NT2/D1 (cell line): Measurements from ENCODE around the gene PARPBP.
"Not testable (repeated sequence)": the region's sequence is repeated elsewhere in the genome, so short reads cannot be mapped to it uniquely, and the experiment has no call there.

ENCODE experiments used
- DNase-seq: peaks from one replicate; pipeline ENCODE4 v3.0.0-alpha.2; 2011; ENCODE audit warnings: low read depth, low spot score
- H3K27me3 ChIP-seq: 2 replicates; pipeline ENCODE4 v1.6.0; 2011; ENCODE audit warnings: mild to moderate bottlenecking; ENCODE audit not compliant: insufficient read length, insufficient read depth
- H3K36me3 ChIP-seq: 2 replicates; pipeline ENCODE4 v1.6.1; 2011; ENCODE audit warnings: mild to moderate bottlenecking, low read length, mixed read lengths; ENCODE audit not compliant: insufficient read depth, insufficient read length
- H3K4me1 ChIP-seq: 2 replicates; pipeline ENCODE4 v1.5.1; 2011; ENCODE audit not compliant: insufficient read depth, insufficient read length
- H3K4me3 ChIP-seq: 2 replicates; pipeline ENCODE4 v1.5.1; 2011; ENCODE audit warnings: low read depth; ENCODE audit not compliant: insufficient read length
- H3K9ac ChIP-seq: 2 replicates; pipeline ENCODE4 v1.6.0; 2011; ENCODE audit warnings: low read depth; ENCODE audit not compliant: insufficient read length
- H3K9me3 ChIP-seq: 2 replicates; pipeline ENCODE4 v1.5.1; 2011; ENCODE audit warnings: mild to moderate bottlenecking, low read length; ENCODE audit not compliant: insufficient read depth
- SUZ12 ChIP-seq: IDR thresholded peaks from 2 replicates; pipeline ENCODE4 v1.6.1; 2011; ENCODE audit not compliant: insufficient read length, insufficient read depth; ENCODE audit errors: extremely low read depth
- YY1 ChIP-seq: IDR thresholded peaks from 2 replicates; pipeline ENCODE4 v1.6.1; 2011; ENCODE audit not compliant: insufficient read length, insufficient read depth
- ZNF274 ChIP-seq: IDR thresholded peaks from 2 replicates; pipeline ENCODE4 v1.6.1; 2011; ENCODE audit warnings: mild to moderate bottlenecking, low read depth, low read length

Gene PARPBP, protein sequence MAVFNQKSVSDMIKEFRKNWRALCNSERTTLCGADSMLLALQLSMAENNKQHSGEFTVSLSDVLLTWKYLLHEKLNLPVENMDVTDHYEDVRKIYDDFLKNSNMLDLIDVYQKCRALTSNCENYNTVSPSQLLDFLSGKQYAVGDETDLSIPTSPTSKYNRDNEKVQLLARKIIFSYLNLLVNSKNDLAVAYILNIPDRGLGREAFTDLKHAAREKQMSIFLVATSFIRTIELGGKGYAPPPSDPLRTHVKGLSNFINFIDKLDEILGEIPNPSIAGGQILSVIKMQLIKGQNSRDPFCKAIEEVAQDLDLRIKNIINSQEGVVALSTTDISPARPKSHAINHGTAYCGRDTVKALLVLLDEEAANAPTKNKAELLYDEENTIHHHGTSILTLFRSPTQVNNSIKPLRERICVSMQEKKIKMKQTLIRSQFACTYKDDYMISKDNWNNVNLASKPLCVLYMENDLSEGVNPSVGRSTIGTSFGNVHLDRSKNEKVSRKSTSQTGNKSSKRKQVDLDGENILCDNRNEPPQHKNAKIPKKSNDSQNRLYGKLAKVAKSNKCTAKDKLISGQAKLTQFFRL

DNA sequence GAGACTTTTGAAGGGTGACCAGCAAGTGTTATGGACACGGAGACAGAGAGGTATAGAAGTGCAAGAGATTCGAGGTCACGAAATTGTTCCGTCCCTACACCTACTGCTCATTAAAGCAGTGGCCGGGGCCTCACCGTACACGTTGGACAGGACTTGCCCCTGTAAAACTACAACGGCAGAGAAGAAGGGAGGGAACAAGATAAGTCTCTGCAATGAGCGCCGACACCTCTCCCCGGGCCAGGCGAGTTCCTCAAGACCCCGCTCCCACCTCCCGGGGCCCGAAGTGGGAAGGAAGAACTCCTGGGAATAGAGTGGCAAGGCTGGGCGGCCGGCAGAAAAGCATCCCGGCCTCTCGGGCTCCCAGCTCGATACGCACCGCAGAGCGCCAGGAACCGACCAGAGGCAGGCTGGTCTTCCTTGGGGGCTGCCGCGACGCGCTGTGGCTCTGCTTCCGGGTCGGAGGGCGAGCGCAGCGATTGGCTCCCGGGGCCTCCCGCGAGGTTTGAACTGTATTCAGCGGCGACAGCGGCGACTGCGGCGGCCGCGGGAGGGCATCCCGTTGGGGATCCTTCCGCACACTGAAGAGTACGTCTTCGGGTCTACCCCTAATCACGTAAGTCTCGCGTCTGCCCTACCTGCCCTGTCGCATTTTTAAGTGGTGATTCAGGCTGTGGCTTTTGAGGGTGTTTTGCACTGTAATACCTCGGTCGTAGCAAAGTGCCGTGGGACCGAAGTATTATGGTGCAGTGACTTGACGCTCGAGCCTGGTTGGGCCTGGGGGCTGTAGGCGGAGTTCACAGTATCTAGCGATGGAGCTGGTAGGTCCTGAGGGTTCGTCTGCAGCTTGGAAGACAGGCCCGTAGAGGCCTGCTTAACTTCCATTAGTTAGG, at the start of gene PARPBP, which contains the start of gene NUP37:
TSS of gene PARPBP (plus strand) at position 510 of the 890 bp plus-strand sequence. CDS start 3,706 bp downstream, outside the sequence.
TSS of gene NUP37 (minus strand) at position 441 of the 890 bp plus-strand sequence. CDS start 1,596 bp downstream, outside the sequence.
- no peaks in the 10 kb centered on the region for H3K4me1 ChIP-seq
- peak; percentile 93 for DNase-seq
- no peaks in the 10 kb centered on the region for H3K9me3 ChIP-seq
- peaks cover 58% of the 10 kb centered on the region for H3K36me3 ChIP-seq
- no peaks in the 10 kb centered on the region for H3K27me3 ChIP-seq
- peak within 1 kb of the TSS; percentile 96 for H3K9ac ChIP-seq
- no peak for TF ChIP-seq SUZ12
- no peak for TF ChIP-seq YY1
- TF ChIP-seq ZNF274: no peak
- H3K4me3 ChIP-seq: peak within 1 kb of the TSS; percentile 92

DNA sequence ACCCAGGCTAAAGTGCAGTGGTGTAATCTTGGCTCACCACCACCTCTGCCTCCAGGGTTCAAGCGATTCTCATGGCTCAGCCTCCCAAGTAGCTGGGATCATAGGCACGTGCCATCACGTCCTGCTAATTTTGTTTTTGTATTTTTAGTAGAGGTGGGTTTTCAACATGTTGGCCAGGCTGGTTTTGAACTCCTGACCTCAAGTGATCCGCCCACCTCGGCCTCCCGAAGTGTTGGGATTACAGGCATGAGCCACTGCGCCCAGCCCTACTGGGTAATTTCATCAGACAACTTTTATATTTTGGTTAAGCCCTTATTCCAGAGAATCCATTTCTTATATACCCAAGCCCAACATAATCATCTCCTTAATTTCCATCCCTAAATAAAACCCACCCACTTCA, 47.9 kb upstream of the PARPBP start:
- H3K27me3 ChIP-seq, H3K9ac ChIP-seq, H3K4me1 ChIP-seq, H3K4me3 ChIP-seq, H3K9me3 ChIP-seq, DNase-seq: not testable (repeated sequence)
- peaks cover 29% of the 10 kb centered on the region for H3K36me3 ChIP-seq

DNA sequence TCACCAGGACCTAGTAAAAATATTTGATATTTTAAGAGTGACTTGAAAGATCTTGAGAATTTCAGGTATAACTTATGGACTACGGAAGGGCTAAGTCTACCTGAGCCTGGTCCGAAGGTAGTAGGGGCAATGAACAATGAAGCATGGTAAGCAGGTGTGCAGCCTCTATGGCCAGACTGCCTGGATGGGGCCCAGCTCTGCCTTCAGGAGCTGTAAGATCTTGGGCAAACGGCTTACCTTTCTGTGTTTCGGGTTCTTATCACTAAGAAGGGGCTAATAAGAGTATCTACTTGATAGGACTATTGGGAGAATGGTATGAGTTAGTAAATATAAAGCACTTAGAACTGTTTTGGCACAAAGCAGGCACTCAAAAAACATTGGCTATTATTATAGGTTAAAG, 39.1 kb upstream of the PARPBP start:
- TF ChIP-seq YY1 (no peak), ZNF274 (no peak), SUZ12 (no peak)
- Histone ChIP-seq H3K9ac (no peak overlapping the region), H3K9me3 (no peaks in the 10 kb centered on the region), H3K4me3 (no peak overlapping the region), H3K36me3 (peaks cover 78% of the 10 kb centered on the region), H3K27me3 (no peaks in the 10 kb centered on the region), H3K4me1 (no peaks in the 10 kb centered on the region)
- DNase-seq: no peak

DNA sequence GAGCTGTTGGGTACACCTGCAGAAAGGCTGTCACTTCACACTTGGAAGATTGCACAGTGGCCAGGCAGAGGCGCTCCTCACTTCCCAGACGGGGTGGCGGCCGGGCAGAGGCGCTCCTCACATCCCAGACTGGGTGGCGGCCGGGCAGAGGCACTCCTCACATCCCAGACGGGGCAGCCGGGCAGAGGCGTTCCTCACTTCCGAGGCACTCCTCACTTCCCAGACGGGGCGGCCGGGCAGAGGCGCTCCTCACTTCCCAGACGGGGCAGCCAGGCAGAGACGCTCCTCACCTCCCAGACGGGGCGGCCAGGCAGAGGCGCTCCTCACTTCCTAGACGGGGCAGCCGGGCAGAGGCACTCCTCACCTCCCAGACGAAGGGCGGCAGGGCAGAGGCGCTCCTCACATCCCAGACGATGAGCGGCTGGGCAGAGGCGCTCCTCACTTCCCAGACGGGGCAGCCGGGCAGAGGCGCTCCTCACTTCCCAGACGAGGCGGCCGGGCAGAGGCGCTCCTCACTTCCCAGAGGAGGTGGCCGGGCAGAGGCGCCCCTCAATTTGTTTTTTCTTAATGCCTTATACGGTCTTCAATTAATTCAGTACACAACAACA, 30.7 kb upstream of the PARPBP start:
- not testable (repeated sequence) for DNase-seq

DNA sequence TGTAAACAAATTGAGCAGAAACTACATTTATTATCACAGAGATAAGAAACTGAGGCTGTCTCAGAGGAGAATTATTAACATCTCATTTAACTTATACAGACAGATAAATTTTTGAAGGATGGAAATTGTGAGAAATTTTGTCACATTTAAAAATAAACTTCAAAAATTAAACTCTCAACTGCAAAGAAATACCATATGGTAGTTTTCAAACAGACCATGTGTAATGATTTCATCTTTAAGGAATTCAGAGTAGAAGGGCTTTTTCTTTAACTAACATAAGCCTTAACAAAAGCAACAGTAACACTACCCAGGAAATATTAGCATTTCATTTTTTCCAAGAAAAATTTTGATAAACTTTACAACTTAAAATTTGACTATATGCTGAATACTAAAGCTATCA, 26.7 kb upstream of the PARPBP start:
- Histone ChIP-seq H3K4me3 (no peak overlapping the region), H3K4me1 (no peaks in the 10 kb centered on the region), H3K9me3 (peaks cover 40% of the 10 kb centered on the region), H3K9ac (no peak overlapping the region), H3K36me3 (peaks cover 51% of the 10 kb centered on the region), H3K27me3 (no peaks in the 10 kb centered on the region)
- DNase-seq: no peak
- TF ChIP-seq SUZ12 (no peak), YY1 (no peak), ZNF274 (no peak)

More for the DNA sequence above, 30.7 kb upstream of the PARPBP start:
- not testable (repeated sequence) for H3K4me1 ChIP-seq, H3K27me3 ChIP-seq, H3K9ac ChIP-seq, H3K4me3 ChIP-seq
- Histone ChIP-seq H3K9me3 (peaks cover 47% of the 10 kb centered on the region), H3K36me3 (peaks cover 46% of the 10 kb centered on the region)

DNA sequence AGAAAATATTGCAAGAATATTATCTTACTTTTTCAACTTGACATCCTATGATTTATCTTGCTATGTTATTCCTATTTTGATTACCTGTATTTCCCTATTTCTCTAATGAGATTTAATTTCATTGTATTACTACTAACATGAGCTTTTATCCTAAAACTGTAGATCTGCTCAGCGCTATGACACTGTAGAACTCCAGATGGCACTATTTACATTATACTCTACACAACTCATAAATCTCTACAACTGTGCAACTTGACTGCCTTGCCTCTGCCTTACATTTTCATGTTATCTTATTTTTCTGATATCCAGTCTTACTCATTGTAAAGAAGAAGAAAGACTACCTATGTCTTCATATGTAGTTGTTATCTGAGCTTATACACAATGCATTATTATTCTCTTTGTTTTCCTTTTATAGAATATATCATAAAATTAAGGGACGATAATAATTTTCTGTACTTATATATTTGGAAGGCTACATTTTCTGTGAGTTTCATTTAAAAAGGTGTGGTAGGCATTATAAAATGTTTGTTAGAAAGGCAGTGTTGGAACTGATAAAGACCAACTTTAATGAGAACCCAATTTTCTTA, 24.2 kb upstream of the PARPBP start:
- peaks cover 63% of the 10 kb centered on the region for H3K36me3 ChIP-seq
- H3K9me3 ChIP-seq: peaks cover 20% of the 10 kb centered on the region
- H3K9ac ChIP-seq: no peak overlapping the region
- H3K4me3 ChIP-seq: no peak overlapping the region
- H3K4me1 ChIP-seq: no peaks in the 10 kb centered on the region
- no peaks in the 10 kb centered on the region for H3K27me3 ChIP-seq
- TF ChIP-seq YY1 (no peak), SUZ12 (no peak), ZNF274 (no peak)
- no peak for DNase-seq

DNA sequence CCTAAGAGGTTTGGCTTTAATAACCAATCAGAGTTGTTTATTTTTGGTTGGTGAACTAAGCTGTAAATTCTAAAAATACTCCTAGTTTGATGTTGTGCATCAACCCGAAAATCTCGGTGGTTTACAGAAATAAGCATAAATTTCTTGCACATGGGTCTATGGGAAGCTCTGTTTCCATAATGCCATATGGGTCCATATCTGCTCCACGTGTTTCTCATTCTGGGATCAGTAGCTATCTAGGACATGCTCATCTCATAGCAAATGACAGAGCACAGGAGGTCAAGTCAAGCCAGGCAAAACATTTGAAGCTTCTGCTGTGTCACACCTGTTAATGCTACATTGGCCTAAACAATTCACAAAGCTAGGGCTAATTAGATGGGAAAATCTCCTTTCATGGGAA, 23.1 kb upstream of the PARPBP start:
- Histone ChIP-seq H3K4me3 (no peak overlapping the region), H3K27me3 (no peaks in the 10 kb centered on the region), H3K4me1 (no peaks in the 10 kb centered on the region), H3K9me3 (peaks cover 9% of the 10 kb centered on the region; the same call in 1 of the 2 replicates), H3K9ac (no peak overlapping the region), H3K36me3 (peaks cover 61% of the 10 kb centered on the region)
- no peak for DNase-seq
- no peak for TF ChIP-seq SUZ12
- TF ChIP-seq YY1: no peak
- TF ChIP-seq ZNF274: no peak
